CD8-positive, alpha-beta memory T cell (primary cell): ENCODE results near the gene TBC1D22B. TPM values are rescaled to one million over a fixed set of nuclear protein-coding genes. Genes with fewer than 3 reads are reported as not detected.

ENCODE experiments used
- CTCF ChIA-PET: fragments of 350-600 bp; sonication (Branson Sonifier 250); formaldehyde crosslinking; loops from one replicate; lab custom pipeline; 2021; ENCODE audit warnings: antibody characterized with exemption; lab: Charles Lee
- POLR2A ChIA-PET: fragments of 350-600 bp; sonication (Branson Sonifier 250); formaldehyde crosslinking; loops from one replicate; lab custom pipeline; 2021; ENCODE audit warnings: antibody characterized with exemption; lab: Charles Lee
- DNase-seq, 5 donors: peaks; one replicate each; pipeline versions ENCODE4 v3.0.0 to v3.0.0-alpha.2; 2020 to 2022; ENCODE audit warnings: mixed read lengths in 1 of 5
- H3K27ac ChIP-seq: one replicate; pipeline ENCODE4 v1.7.0; 2013; ENCODE audit warnings: low read depth, mild to moderate bottlenecking, low read length, moderate library complexity
- H3K27me3 ChIP-seq: 2 replicates; pipeline ENCODE4 v1.7.0; 2013; ENCODE audit warnings: low read length, mild to moderate bottlenecking; ENCODE audit not compliant: insufficient read depth, poor library complexity, severe bottlenecking
- H3K36me3 ChIP-seq: 2 replicates; pipeline ENCODE4 v1.7.0; 2013; ENCODE audit warnings: mild to moderate bottlenecking, low read length, moderate library complexity; ENCODE audit not compliant: insufficient read depth
- H3K4me1 ChIP-seq: 2 replicates; pipeline ENCODE4 v1.7.0; 2013; ENCODE audit warnings: mild to moderate bottlenecking, low read length, moderate library complexity; ENCODE audit not compliant: insufficient read depth
- H3K4me3 ChIP-seq: 2 replicates; pipeline ENCODE4 v1.7.0; 2013; ENCODE audit warnings: mild to moderate bottlenecking, low read length
- H3K9me3 ChIP-seq: 2 replicates; pipeline ENCODE4 v1.7.0; 2013; ENCODE audit warnings: mild to moderate bottlenecking, low read length
- H3K27ac Mint-ChIP-seq, 8 donors: one replicate each; pipeline ENCODE4 v1.8.0; 2020 to 2021; ENCODE audit warnings: mixed read lengths in 8 of 8, mild to moderate bottlenecking in 6 of 8, inconsistent platforms in 3 of 8, moderate library complexity in 3 of 8
- H3K27me3 Mint-ChIP-seq, 2 donors: one replicate each; pipeline ENCODE4 v1.8.0; 2020 to 2021; ENCODE audit warnings: mixed read lengths in 2 of 2, mild to moderate bottlenecking in 1 of 2, moderate library complexity in 1 of 2
- H3K36me3 Mint-ChIP-seq, 3 donors: one replicate each; pipeline ENCODE4 v1.8.0; 2020 to 2021; ENCODE audit warnings: mixed read lengths in 3 of 3, inconsistent platforms in 1 of 3, mild to moderate bottlenecking in 1 of 3
- H3K4me1 Mint-ChIP-seq, 3 donors: one replicate each; pipeline ENCODE4 v1.8.0; 2020 to 2021; ENCODE audit warnings: mixed read lengths in 3 of 3, inconsistent platforms in 1 of 3, mild to moderate bottlenecking in 1 of 3
- H3K4me3 Mint-ChIP-seq, 7 donors: one replicate each; pipeline ENCODE4 v1.8.0; 2020 to 2021; ENCODE audit warnings: mixed read lengths in 7 of 7, mild to moderate bottlenecking in 6 of 7, moderate library complexity in 4 of 7, inconsistent platforms in 2 of 7
- H3K9me3 Mint-ChIP-seq, 5 donors: one replicate each; pipeline ENCODE4 v1.8.0; 2020 to 2022; ENCODE audit warnings: mixed read lengths in 5 of 5, mild to moderate bottlenecking in 3 of 5, moderate library complexity in 2 of 5, inconsistent platforms in 1 of 5
- polyA plus RNA-seq: library from polyadenylated mRNA; unstranded; fragments of 300-500 nt; fragmentation: Illumina TruSeq; gene quantifications from one replicate; pipeline ENCODE4 v1.2.3, GENCODE V29; 2021
- total RNA-seq, 2 experiments: library from RNA; stranded (reverse); gene quantifications; one replicate each; pipeline ENCODE4 v1.2.3, GENCODE V29; 2021

TBC1D22B gene
- total and polyA plus RNA-seq, 3 experiments from 2014 or later, result 11.2 to 14.4 (median 14.4) TPM

GRCh38 chr6:37232430-37233017, 25.0 kb upstream of the TBC1D22B start:
- no peak overlapping the region for H3K4me3 ChIP-seq
- ChIA-PET CTCF (no interaction called here), POLR2A (no interaction called here)
- H3K9me3 ChIP-seq, result no peaks in the 10 kb centered on the region
- no peaks in the 10 kb centered on the region for H3K36me3 ChIP-seq
- Mint-ChIP-seq H3K4me1 (peaks cover 0 to 6% (median 2%) of the 10 kb centered on the region in 3 donors), H3K27me3 (peaks cover 2 to 12% of the 10 kb centered on the region in 2 donors), H3K27ac (no peak overlapping the region), H3K36me3 (no peaks in the 10 kb centered on the region), H3K9me3 (no peaks in the 10 kb centered on the region), H3K4me3 (no peak overlapping the region)
- H3K4me1 ChIP-seq, result no peaks in the 10 kb centered on the region
- H3K27me3 ChIP-seq, result no peaks in the 10 kb centered on the region
- H3K27ac ChIP-seq, result peak overlapping the region; percentile 34
- DNase-seq, result no peak

GRCh38 chr6:37233541-37233940, 24.0 kb upstream of the TBC1D22B start:
- Histone ChIP-seq H3K27me3 (no peaks in the 10 kb centered on the region), H3K27ac (no peak overlapping the region), H3K4me3 (no peak overlapping the region), H3K36me3 (no peaks in the 10 kb centered on the region), H3K9me3 (no peaks in the 10 kb centered on the region), H3K4me1 (no peaks in the 10 kb centered on the region)
- Mint-ChIP-seq H3K27ac (no peak overlapping the region), H3K36me3 (no peaks in the 10 kb centered on the region), H3K27me3 (peaks cover 2 to 12% of the 10 kb centered on the region in 2 donors), H3K4me3 (no peak overlapping the region), H3K9me3 (no peaks in the 10 kb centered on the region), H3K4me1 (peaks cover 0 to 6% (median 2%) of the 10 kb centered on the region in 3 donors)
- no peak for DNase-seq
- ChIA-PET POLR2A (no interaction called here), CTCF (no interaction called here)

- Histone ChIP-seq H3K27me3 (no peaks in the 10 kb centered on the region), H3K4me1 (peaks cover 11% of the 10 kb centered on the region), H3K9me3 (no peaks in the 10 kb centered on the region), H3K27ac (no peak overlapping the region), H3K36me3 (no peaks in the 10 kb centered on the region), H3K4me3 (no peak overlapping the region)
- Mint-ChIP-seq H3K27ac (no peak overlapping the region), H3K4me3 (no peak overlapping the region), H3K27me3 (peaks cover 2 to 5% of the 10 kb centered on the region in 2 donors), H3K9me3 (no peaks in the 10 kb centered on the region), H3K4me1 (peaks cover 7 to 12% (median 11%) of the 10 kb centered on the region in 3 donors), H3K36me3 (no peaks in the 10 kb centered on the region)
- no peak for DNase-seq
- CTCF ChIA-PET, result interaction anchor here (1.1 kb wide), 1 partner anchor 27 kb away, joined by 3 read pairs; no protein-coding TSS in a partner anchor
- POLR2A ChIA-PET, result no interaction called here
Measured at GRCh38 chr6:37236921-37237320, 20.7 kb upstream of the TBC1D22B start.

GRCh38 chr6:37237789-37238188, 19.8 kb upstream of the TBC1D22B start:
- Mint-ChIP-seq H3K27ac (peak overlapping the region in 1 of 8 donors; percentile 47), H3K4me1 (peaks cover 7 to 12% (median 11%) of the 10 kb centered on the region in 3 donors), H3K4me3 (no peak overlapping the region), H3K36me3 (no peaks in the 10 kb centered on the region), H3K9me3 (no peaks in the 10 kb centered on the region), H3K27me3 (peaks cover 0 to 2% of the 10 kb centered on the region in 2 donors)
- Histone ChIP-seq H3K9me3 (no peaks in the 10 kb centered on the region), H3K27ac (no peak overlapping the region), H3K4me1 (peaks cover 11% of the 10 kb centered on the region), H3K36me3 (no peaks in the 10 kb centered on the region), H3K4me3 (no peak overlapping the region), H3K27me3 (no peaks in the 10 kb centered on the region)
- CTCF ChIA-PET, result interaction anchor here (1.1 kb wide), 1 partner anchor 28 kb away, joined by 3 read pairs; no protein-coding TSS in a partner anchor
- POLR2A ChIA-PET, result no interaction called here
- DNase-seq, result no peak

DNA sequence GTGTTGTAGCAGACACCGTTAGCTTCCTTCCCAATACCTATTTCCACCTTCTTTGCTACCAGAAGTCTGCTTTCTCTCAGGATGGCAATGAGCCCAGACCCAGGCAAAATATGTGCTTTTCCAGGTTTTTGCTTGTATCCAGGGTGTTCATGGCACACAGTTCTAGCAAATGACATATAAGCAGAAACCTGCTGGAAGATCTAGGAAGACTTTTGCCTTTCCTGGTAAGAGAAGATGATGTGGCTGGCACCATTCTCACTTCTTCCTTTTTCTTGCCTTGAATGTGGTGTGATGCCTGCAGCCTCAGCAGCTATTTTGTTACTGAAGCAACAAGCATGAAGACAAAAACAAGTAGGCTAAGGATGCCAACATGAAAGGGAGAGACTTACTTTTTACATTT, 19.2 kb upstream of the TBC1D22B start:
- Histone ChIP-seq H3K27me3 (no peaks in the 10 kb centered on the region), H3K4me1 (peaks cover 11% of the 10 kb centered on the region), H3K4me3 (no peak overlapping the region), H3K9me3 (no peaks in the 10 kb centered on the region), H3K27ac (no peak overlapping the region), H3K36me3 (no peaks in the 10 kb centered on the region)
- Mint-ChIP-seq H3K4me3 (no peak overlapping the region), H3K27me3 (no peaks in the 10 kb centered on the region), H3K27ac (peak overlapping the region in 1 of 8 donors; percentile 5), H3K36me3 (no peaks in the 10 kb centered on the region), H3K4me1 (peaks cover 7 to 12% (median 11%) of the 10 kb centered on the region in 3 donors), H3K9me3 (no peaks in the 10 kb centered on the region)
- CTCF ChIA-PET, result no interaction called here
- DNase-seq, result no peak
- POLR2A ChIA-PET, result no interaction called here

GRCh38 chr6:37239526-37239925, 18.0 kb upstream of the TBC1D22B start:
- Histone ChIP-seq H3K4me1 (peaks cover 11% of the 10 kb centered on the region), H3K27me3 (no peaks in the 10 kb centered on the region), H3K9me3 (no peaks in the 10 kb centered on the region), H3K36me3 (no peaks in the 10 kb centered on the region), H3K27ac (peak overlapping the region; percentile 58), H3K4me3 (no peak overlapping the region)
- Mint-ChIP-seq H3K9me3 (no peaks in the 10 kb centered on the region), H3K36me3 (no peaks in the 10 kb centered on the region), H3K27me3 (no peaks in the 10 kb centered on the region), H3K27ac (peak overlapping the region in 5 of 8 donors; percentile 32 to 64 (median 41)), H3K4me1 (peaks cover 7 to 12% (median 11%) of the 10 kb centered on the region in 3 donors), H3K4me3 (no peak overlapping the region)
- ChIA-PET POLR2A (no interaction called here), CTCF (interaction anchor here (0.6 kb wide), 1 partner anchor 445 kb away, joined by 3 read pairs; no protein-coding TSS in a partner anchor)
- no peak for DNase-seq

- H3K27me3 ChIP-seq, result no peaks in the 10 kb centered on the region
- H3K4me3 Mint-ChIP-seq, result no peak overlapping the region
- H3K27ac ChIP-seq, result peak overlapping the region; percentile 58
- H3K27ac Mint-ChIP-seq, result peak overlapping the region in 6 of 8 donors; percentile 25 to 73 (median 38)
- H3K36me3 Mint-ChIP-seq, result no peaks in the 10 kb centered on the region
- peaks cover 7 to 12% (median 11%) of the 10 kb centered on the region in 3 donors for H3K4me1 Mint-ChIP-seq
- no peaks in the 10 kb centered on the region for H3K9me3 Mint-ChIP-seq
- ChIA-PET CTCF (interaction anchor here (0.6 kb wide), 1 partner anchor 446 kb away, joined by 3 read pairs; no protein-coding TSS in a partner anchor), POLR2A (no interaction called here)
- peak; percentile 3 to 76 (median 14) for DNase-seq
- H3K4me3 ChIP-seq, result no peak overlapping the region
- H3K9me3 ChIP-seq, result no peaks in the 10 kb centered on the region
- peaks cover 11% of the 10 kb centered on the region for H3K4me1 ChIP-seq
- no peaks in the 10 kb centered on the region for H3K36me3 ChIP-seq
- H3K27me3 Mint-ChIP-seq, result no peaks in the 10 kb centered on the region
Measured at GRCh38 chr6:37239950-37240713, 17.4 kb upstream of the TBC1D22B start.

DNA sequence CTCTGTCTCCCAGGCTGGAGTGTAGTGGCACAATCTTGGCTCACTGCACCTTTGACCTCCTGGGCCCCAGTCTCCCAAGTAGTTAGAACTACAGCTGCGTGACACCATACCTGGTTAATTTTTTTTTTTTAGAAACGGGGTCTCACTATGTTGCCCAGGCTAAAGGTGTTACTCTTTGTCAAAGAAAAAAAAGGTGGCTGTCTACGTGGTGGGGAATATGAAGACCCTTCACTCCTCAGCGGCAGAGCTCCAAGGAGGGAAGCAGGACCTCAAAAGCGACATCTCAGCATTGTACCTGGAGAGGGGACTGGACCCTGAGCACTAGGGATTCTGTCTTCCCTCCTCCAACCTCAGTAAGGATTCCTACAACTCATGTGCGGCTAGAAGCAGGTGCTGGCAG, 16.4 kb upstream of the TBC1D22B start:
- ChIA-PET CTCF (interaction anchor here (0.7 kb wide), 1 partner anchor 31 kb away, joined by 3 read pairs; no protein-coding TSS in a partner anchor), POLR2A (interaction anchor here (0.6 kb wide), 1 partner anchor 25 kb away, joined by 10 read pairs; no protein-coding TSS in a partner anchor)
- H3K27me3 Mint-ChIP-seq, result peaks cover 2 to 3% of the 10 kb centered on the region in 2 donors
- Histone ChIP-seq H3K36me3 (no peaks in the 10 kb centered on the region), H3K4me3 (no peak overlapping the region), H3K27ac (no peak overlapping the region), H3K4me1 (peaks cover 11% of the 10 kb centered on the region), H3K9me3 (no peaks in the 10 kb centered on the region), H3K27me3 (no peaks in the 10 kb centered on the region)
- DNase-seq, result no peak
- H3K4me1 Mint-ChIP-seq, result peaks cover 7 to 12% (median 11%) of the 10 kb centered on the region in 3 donors
- H3K9me3 Mint-ChIP-seq, result no peaks in the 10 kb centered on the region
- no peaks in the 10 kb centered on the region for H3K36me3 Mint-ChIP-seq
- no peak overlapping the region for H3K4me3 Mint-ChIP-seq
- no peak overlapping the region for H3K27ac Mint-ChIP-seq
